Central memory CD8-positive, alpha-beta T cell (primary cell): ENCODE measurements around the gene SMCO3.

Source experiments
- ATAC-seq: fragments of 150-1000 bp; cut with Tn5 transposase; replicated peaks from 2 replicates; pipeline ENCODE4 v1.10.0; 2022; ENCODE audit warnings: mild to moderate bottlenecking, moderate FRiP score, moderate number of reproducible peaks; ENCODE audit not compliant: poor library complexity, severe bottlenecking; ENCODE audit errors: extremely low read depth
- DNase-seq, 2 donors: peaks; one replicate each; pipeline ENCODE4 v3.0.0; 2021; ENCODE audit warnings: low spot score in 2 of 2
- H3K27ac Mint-ChIP-seq: one replicate; pipeline ENCODE4 v1.8.0; 2022; ENCODE audit warnings: low read depth, mild to moderate bottlenecking, moderate library complexity, mixed read lengths
- H3K27me3 Mint-ChIP-seq: one replicate; pipeline ENCODE4 v1.8.0; 2022; ENCODE audit warnings: mixed read lengths
- H3K36me3 Mint-ChIP-seq: one replicate; pipeline ENCODE4 v1.8.0; 2022; ENCODE audit warnings: mild to moderate bottlenecking, moderate library complexity, mixed read lengths; ENCODE audit not compliant: insufficient read depth
- H3K4me1 Mint-ChIP-seq: one replicate; pipeline ENCODE4 v1.8.0; 2022; ENCODE audit warnings: mixed read lengths
- H3K4me3 Mint-ChIP-seq: one replicate; pipeline ENCODE4 v1.8.0; 2022; ENCODE audit warnings: mild to moderate bottlenecking, moderate library complexity, mixed read lengths
- H3K9me3 Mint-ChIP-seq: one replicate; pipeline ENCODE4 v1.8.0; 2022; ENCODE audit warnings: mixed read lengths

SMCO3 gene

GRCh38 chr12:14781563-14781962 is 32.4 kb downstream of the SMCO3 start:
- H3K27ac Mint-ChIP-seq: no peak overlapping the region
- H3K36me3 Mint-ChIP-seq: peaks cover 11% of the 10 kb centered on the region
- H3K27me3 Mint-ChIP-seq: no peaks in the 10 kb centered on the region
- H3K9me3 Mint-ChIP-seq: no peaks in the 10 kb centered on the region
- peaks cover 9% of the 10 kb centered on the region for H3K4me1 Mint-ChIP-seq
- DNase-seq (no peak), ATAC-seq (no peak)
- no peak overlapping the region for H3K4me3 Mint-ChIP-seq

GRCh38 chr12:14780859-14781258 is 33.1 kb downstream of the SMCO3 start:
- Mint-ChIP-seq H3K27ac (no peak overlapping the region), H3K4me3 (no peak overlapping the region), H3K4me1 (peaks cover 16% of the 10 kb centered on the region), H3K9me3 (no peaks in the 10 kb centered on the region), H3K36me3 (peaks cover 7% of the 10 kb centered on the region), H3K27me3 (no peaks in the 10 kb centered on the region)
- ATAC-seq: no peak
- no peak for DNase-seq

GRCh38 chr12:14779834-14780233 is 34.1 kb downstream of the SMCO3 start:
- DNase-seq (no peak), ATAC-seq (no peak)
- Mint-ChIP-seq H3K27ac (no peak overlapping the region), H3K36me3 (peaks cover 5% of the 10 kb centered on the region), H3K27me3 (no peaks in the 10 kb centered on the region), H3K4me1 (peaks cover 26% of the 10 kb centered on the region), H3K4me3 (no peak overlapping the region), H3K9me3 (no peaks in the 10 kb centered on the region)

GRCh38 chr12:14777271-14777670 is 36.7 kb downstream of the SMCO3 start:
- Mint-ChIP-seq H3K4me1 (peaks cover 42% of the 10 kb centered on the region), H3K9me3 (no peaks in the 10 kb centered on the region), H3K27me3 (no peaks in the 10 kb centered on the region), H3K27ac (no peak overlapping the region), H3K4me3 (no peak overlapping the region), H3K36me3 (peaks cover 15% of the 10 kb centered on the region)
- no peak for ATAC-seq
- DNase-seq: no peak

- peaks cover 51% of the 10 kb centered on the region for H3K4me1 Mint-ChIP-seq
- ATAC-seq (no peak), DNase-seq (no peak)
- H3K4me3 Mint-ChIP-seq: no peak overlapping the region
- H3K27me3 Mint-ChIP-seq: no peaks in the 10 kb centered on the region
- no peaks in the 10 kb centered on the region for H3K9me3 Mint-ChIP-seq
- H3K27ac Mint-ChIP-seq: no peak overlapping the region
- H3K36me3 Mint-ChIP-seq: peaks cover 18% of the 10 kb centered on the region
These were observed 37.6 kb downstream of the SMCO3 start for GRCh38 chr12:14776236-14776961.

GRCh38 chr12:14775636-14775980 is 38.4 kb downstream of the SMCO3 start:
- Mint-ChIP-seq H3K27me3 (no peaks in the 10 kb centered on the region), H3K36me3 (peaks cover 25% of the 10 kb centered on the region), H3K27ac (peak overlapping the region; percentile 97), H3K4me3 (peak overlapping the region; percentile 97), H3K4me1 (peaks cover 59% of the 10 kb centered on the region), H3K9me3 (no peaks in the 10 kb centered on the region)
- DNase-seq (no peak), ATAC-seq (no peak)

- no peak for DNase-seq
- peaks cover 60% of the 10 kb centered on the region for H3K4me1 Mint-ChIP-seq
- H3K27ac Mint-ChIP-seq: peak overlapping the region; percentile 97
- H3K36me3 Mint-ChIP-seq: peaks cover 31% of the 10 kb centered on the region
- H3K27me3 Mint-ChIP-seq: no peaks in the 10 kb centered on the region
- ATAC-seq: no peak
- H3K9me3 Mint-ChIP-seq: no peaks in the 10 kb centered on the region
- H3K4me3 Mint-ChIP-seq: peak overlapping the region; percentile 97
These were observed 38.9 kb downstream of the SMCO3 start for GRCh38 chr12:14774906-14775635.

GRCh38 chr12:14774074-14774905 is 39.7 kb downstream of the SMCO3 start:
- peak; percentile 75 to 80 for DNase-seq
- ATAC-seq: peak; percentile 41
- H3K4me1 Mint-ChIP-seq: peaks cover 67% of the 10 kb centered on the region
- peak overlapping the region; percentile 97 for H3K4me3 Mint-ChIP-seq
- peak overlapping the region; percentile 97 for H3K27ac Mint-ChIP-seq
- no peaks in the 10 kb centered on the region for H3K27me3 Mint-ChIP-seq
- peaks cover 38% of the 10 kb centered on the region for H3K36me3 Mint-ChIP-seq
- no peaks in the 10 kb centered on the region for H3K9me3 Mint-ChIP-seq

- ATAC-seq: no peak
- Mint-ChIP-seq H3K4me1 (peaks cover 73% of the 10 kb centered on the region), H3K9me3 (no peaks in the 10 kb centered on the region), H3K27ac (peak overlapping the region; percentile 97), H3K4me3 (peak overlapping the region; percentile 97), H3K27me3 (no peaks in the 10 kb centered on the region), H3K36me3 (peaks cover 43% of the 10 kb centered on the region)
- no peak for DNase-seq
These were observed 40.3 kb downstream of the SMCO3 start for GRCh38 chr12:14773685-14774073.

GRCh38 chr12:14772946-14773345 is 41.0 kb downstream of the SMCO3 start:
- no peaks in the 10 kb centered on the region for H3K27me3 Mint-ChIP-seq
- H3K4me3 Mint-ChIP-seq: peak overlapping the region; percentile 97
- peak overlapping the region; percentile 99 for H3K27ac Mint-ChIP-seq
- DNase-seq: no peak
- peaks cover 71% of the 10 kb centered on the region for H3K4me1 Mint-ChIP-seq
- no peak for ATAC-seq
- no peaks in the 10 kb centered on the region for H3K9me3 Mint-ChIP-seq
- peaks cover 43% of the 10 kb centered on the region for H3K36me3 Mint-ChIP-seq

- H3K36me3 Mint-ChIP-seq: peaks cover 43% of the 10 kb centered on the region
- H3K27ac Mint-ChIP-seq: peak overlapping the region; percentile 99
These were observed 42.3 kb downstream of the SMCO3 start for GRCh38 chr12:14771651-14772137.

More at GRCh38 chr12:14771651-14772137, 42.3 kb downstream of the SMCO3 start:
- H3K4me3 Mint-ChIP-seq: peak overlapping the region; percentile 95
- no peaks in the 10 kb centered on the region for H3K27me3 Mint-ChIP-seq
- DNase-seq: peak in 1 of 2 donors; percentile 25
- ATAC-seq: peak; percentile 9
- peaks cover 79% of the 10 kb centered on the region for H3K4me1 Mint-ChIP-seq
- no peaks in the 10 kb centered on the region for H3K9me3 Mint-ChIP-seq
